Mesothelial cell of epicardium (in vitro differentiated cells): ENCODE measurements around the gene EGFLAM. TPM values are rescaled to one million over a fixed set of nuclear protein-coding genes. Genes with fewer than 3 reads are reported as not detected.

Experiments used
- DNase-seq, 2 experiments: peaks; one replicate each; pipeline ENCODE4 v3.0.0; 2021; ENCODE audit warnings: low spot score in 2 of 2; ENCODE audit not compliant: unreplicated experiment in 2 of 2
- H3K27ac Mint-ChIP-seq: 2 replicates; pipeline ENCODE4 v1.8.0; 2021; ENCODE audit warnings: mixed read lengths
- H3K27me3 Mint-ChIP-seq: 2 replicates; pipeline ENCODE4 v1.8.0; 2021; ENCODE audit warnings: low read depth, mixed read lengths
- H3K36me3 Mint-ChIP-seq: 2 replicates; pipeline ENCODE4 v1.8.0; 2021; ENCODE audit warnings: mixed read lengths
- H3K4me1 Mint-ChIP-seq: 2 replicates; pipeline ENCODE4 v1.8.0; 2021; ENCODE audit warnings: mixed read lengths
- H3K4me3 Mint-ChIP-seq: 2 replicates; pipeline ENCODE4 v1.8.0; 2021; ENCODE audit warnings: mild to moderate bottlenecking, moderate library complexity, mixed read lengths
- H3K9me3 Mint-ChIP-seq: 2 replicates; pipeline ENCODE4 v1.8.0; 2021; ENCODE audit warnings: mixed read lengths
- CTCF ChIP-seq: fragments of 200-600 bp; sonication (generic); IDR thresholded peaks from one replicate; pipeline ENCODE4 v1.5.0; 2021; ENCODE audit warnings: antibody characterized with exemption; ENCODE audit not compliant: unreplicated experiment
- total RNA-seq: library from RNA; stranded (reverse); gene quantifications from 3 replicates; pipeline ENCODE4 v1.2.1, GENCODE V29; 2021

The EGFLAM gene
- total RNA-seq, 1 donor from 2014 or later = 6.8 TPM

- no peaks in the 10 kb centered on the region for H3K9me3 Mint-ChIP-seq
- H3K27ac Mint-ChIP-seq = peak overlapping the region; percentile 87
- no peaks in the 10 kb centered on the region for H3K36me3 Mint-ChIP-seq
- no peak for TF ChIP-seq CTCF
- no peak overlapping the region for H3K4me3 Mint-ChIP-seq
- no peaks in the 10 kb centered on the region for H3K27me3 Mint-ChIP-seq
- no peak for DNase-seq
- H3K4me1 Mint-ChIP-seq = peaks cover 14% of the 10 kb centered on the region
Observed at GRCh38 chr5:38469707-38470267, 211.4 kb downstream of the EGFLAM start.

DNA sequence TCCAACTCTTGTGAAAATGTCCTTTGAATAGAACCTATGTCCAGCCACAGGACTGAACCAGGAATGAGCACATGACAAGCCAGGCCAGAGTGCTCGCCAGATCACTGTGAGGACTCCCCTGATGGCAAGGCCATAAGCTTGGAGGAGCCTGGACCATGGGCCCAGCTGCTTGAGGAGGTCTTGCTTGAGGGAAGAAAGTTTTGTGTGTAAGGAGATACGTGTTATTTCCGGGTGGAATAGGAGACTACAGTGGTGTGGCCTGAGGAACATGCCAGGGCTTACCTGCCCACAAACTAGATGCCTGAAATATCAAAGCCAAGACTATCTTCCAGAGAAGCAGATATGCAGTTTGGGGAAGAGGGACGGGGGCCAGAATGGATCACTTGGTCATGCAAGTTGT lies 213.3 kb downstream of the EGFLAM start:
- Mint-ChIP-seq H3K9me3 (no peaks in the 10 kb centered on the region), H3K4me3 (no peak overlapping the region), H3K27ac (no peak overlapping the region), H3K4me1 (peaks cover 21% of the 10 kb centered on the region), H3K27me3 (no peaks in the 10 kb centered on the region), H3K36me3 (no peaks in the 10 kb centered on the region)
- TF ChIP-seq CTCF = no peak
- DNase-seq = no peak

- H3K4me1 Mint-ChIP-seq = peaks cover 20% of the 10 kb centered on the region
- H3K36me3 Mint-ChIP-seq = no peaks in the 10 kb centered on the region
- H3K27me3 Mint-ChIP-seq = no peaks in the 10 kb centered on the region
- no peaks in the 10 kb centered on the region for H3K9me3 Mint-ChIP-seq
- TF ChIP-seq CTCF = no peak
- no peak for DNase-seq
- no peak overlapping the region for H3K27ac Mint-ChIP-seq
- no peak overlapping the region for H3K4me3 Mint-ChIP-seq
Observed at GRCh38 chr5:38472541-38472940, 214.2 kb downstream of the EGFLAM start.

- Mint-ChIP-seq H3K27me3 (no peaks in the 10 kb centered on the region), H3K9me3 (no peaks in the 10 kb centered on the region), H3K36me3 (no peaks in the 10 kb centered on the region), H3K4me3 (no peak overlapping the region), H3K4me1 (peaks cover 15% of the 10 kb centered on the region), H3K27ac (no peak overlapping the region)
- no peak for DNase-seq
- TF ChIP-seq CTCF = no peak
Observed at GRCh38 chr5:38473008-38473407, 214.6 kb downstream of the EGFLAM start.

DNA sequence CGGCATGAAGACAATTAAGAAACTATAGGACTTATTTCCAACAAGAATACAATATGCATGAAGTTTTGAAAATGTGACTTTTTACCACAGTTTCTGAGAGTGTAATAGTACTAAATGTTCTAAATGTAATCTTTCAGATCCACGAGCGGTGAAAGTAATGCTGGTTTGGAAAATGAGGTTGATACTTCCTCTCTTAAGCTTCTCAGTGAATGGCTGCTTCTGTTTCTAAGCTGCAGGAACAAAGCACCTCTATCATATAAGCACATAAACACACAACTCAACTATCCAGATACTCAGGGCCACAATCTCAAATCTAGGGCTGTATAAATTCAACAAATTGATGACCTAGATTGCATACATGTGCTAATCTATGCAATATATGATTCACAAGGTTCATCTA lies 219.8 kb downstream of the EGFLAM start:
- Mint-ChIP-seq H3K27ac (no peak overlapping the region), H3K9me3 (no peaks in the 10 kb centered on the region), H3K36me3 (peaks cover 10% of the 10 kb centered on the region)

More for the DNA sequence above, 219.8 kb downstream of the EGFLAM start:
- no peak for DNase-seq
- TF ChIP-seq CTCF = no peak
- Mint-ChIP-seq H3K27me3 (no peaks in the 10 kb centered on the region), H3K4me1 (peaks cover 18% of the 10 kb centered on the region), H3K4me3 (no peak overlapping the region)
